NCI-H1417 treated with DMSO at 0.1 percent for 48 hours (cell line): ENCODE results near the gene EIF3D.
"Not testable (repeated sequence)": the region's sequence is repeated elsewhere in the genome, so short reads cannot be mapped to it uniquely, and the experiment has no call there.

Experiments
- DNase-seq: peaks from one replicate; lab custom pipeline; 2025; lab: John Stamatoyannopoulos, UW

Gene EIF3D

GRCh38 chr22:36550701-36551495 lies 21.9 kb upstream of the EIF3D start:
- DNase-seq = no peak

- no peak for DNase-seq
These were observed 20.1 kb upstream of the EIF3D start for GRCh38 chr22:36549033-36549432.

- no peak for DNase-seq
These were observed 19.6 kb upstream of the EIF3D start for GRCh38 chr22:36548606-36549005.

- no peak for DNase-seq
These were observed 18.0 kb upstream of the EIF3D start for GRCh38 chr22:36546932-36547331.

GRCh38 chr22:36546092-36546804 lies 17.3 kb upstream of the EIF3D start:
- no peak for DNase-seq

GRCh38 chr22:36544107-36544620 lies 15.2 kb upstream of the EIF3D start:
- DNase-seq = no peak

GRCh38 chr22:36541831-36542411 lies 13.0 kb upstream of the EIF3D start:
- no peak for DNase-seq

GRCh38 chr22:36540867-36541642 lies 12.1 kb upstream of the EIF3D start:
- no peak for DNase-seq

- no peak for DNase-seq
These were observed 9.6 kb upstream of the EIF3D start for GRCh38 chr22:36538529-36538928.

- DNase-seq = no peak
These were observed 7.8 kb upstream of the EIF3D start for GRCh38 chr22:36536717-36537116.

GRCh38 chr22:36533320-36533719 lies 4.4 kb upstream of the EIF3D start:
- not testable (repeated sequence) for DNase-seq

GRCh38 chr22:36532466-36532865 lies 3.5 kb upstream of the EIF3D start:
- DNase-seq = no peak

- DNase-seq = no peak
These were observed 625 bp downstream of the EIF3D start for GRCh38 chr22:36528341-36528740.

- DNase-seq = no peak
These were observed 6.3 kb downstream of the EIF3D start for GRCh38 chr22:36522662-36523061.

GRCh38 chr22:36520423-36520822 lies 8.5 kb downstream of the EIF3D start:
- DNase-seq = no peak

GRCh38 chr22:36519906-36520305 lies 9.1 kb downstream of the EIF3D start:
- not testable (repeated sequence) for DNase-seq

GRCh38 chr22:36514766-36515165 lies 14.2 kb downstream of the EIF3D start:
- no peak for DNase-seq

GRCh38 chr22:36512991-36513390 lies 16.0 kb downstream of the EIF3D start:
- DNase-seq = no peak

GRCh38 chr22:36512333-36512732 lies 16.6 kb downstream of the EIF3D start:
- no peak for DNase-seq

GRCh38 chr22:36510966-36511881 lies 17.7 kb downstream of the EIF3D start:
- DNase-seq = no peak

GRCh38 chr22:36510384-36510783 lies 18.6 kb downstream of the EIF3D start:
- DNase-seq = no peak
